Osteocyte (in vitro differentiated cells): ENCODE measurements around the gene KRTAP1-1. TPM values are rescaled to one million over a fixed set of nuclear protein-coding genes. Genes with fewer than 3 reads are reported as not detected.
"Not testable (repeated sequence)": the region's sequence is repeated elsewhere in the genome, so short reads cannot be mapped to it uniquely, and the experiment has no call there.

Source experiments
- DNase-seq: peaks from one replicate; pipeline ENCODE4 v3.0.0; 2021; ENCODE audit warnings: mixed read lengths; ENCODE audit not compliant: unreplicated experiment; ENCODE audit errors: extremely low spot score
- H3K27ac Mint-ChIP-seq: one replicate; pipeline ENCODE4 v1.8.0; 2021; ENCODE audit warnings: mild to moderate bottlenecking, mixed read lengths; ENCODE audit not compliant: unreplicated experiment
- H3K27me3 Mint-ChIP-seq: one replicate; pipeline ENCODE4 v1.8.0; 2021; ENCODE audit warnings: mixed read lengths; ENCODE audit not compliant: unreplicated experiment
- H3K36me3 Mint-ChIP-seq: one replicate; pipeline ENCODE4 v1.8.0; 2021; ENCODE audit warnings: mixed read lengths; ENCODE audit not compliant: unreplicated experiment
- H3K4me1 Mint-ChIP-seq: one replicate; pipeline ENCODE4 v1.8.0; 2021; ENCODE audit warnings: mixed read lengths; ENCODE audit not compliant: unreplicated experiment
- H3K4me3 Mint-ChIP-seq: one replicate; pipeline ENCODE4 v1.8.0; 2021; ENCODE audit warnings: mild to moderate bottlenecking, moderate library complexity, mixed read lengths; ENCODE audit not compliant: unreplicated experiment
- H3K9me3 Mint-ChIP-seq: one replicate; pipeline ENCODE4 v1.8.0; 2021; ENCODE audit warnings: mixed read lengths; ENCODE audit not compliant: unreplicated experiment
- long read RNA-seq: library from polyadenylated mRNA; unstranded; transcript quantifications from one replicate; pipeline ENCODE4 v2.0.0, GENCODE V29; 2021
- total RNA-seq: library from RNA; stranded (reverse); gene quantifications from 2 replicates; pipeline ENCODE4 v1.2.1, GENCODE V29; 2021
- TF ChIP-seq, protein P1 (sequence below): fragments of 200-600 bp; sonication (generic); IDR thresholded peaks from 2 replicates; pipeline ENCODE4 v1.5.0; 2021; ENCODE audit warnings: antibody characterized with exemption, mild to moderate bottlenecking, moderate library complexity

Gene KRTAP1-1, protein sequence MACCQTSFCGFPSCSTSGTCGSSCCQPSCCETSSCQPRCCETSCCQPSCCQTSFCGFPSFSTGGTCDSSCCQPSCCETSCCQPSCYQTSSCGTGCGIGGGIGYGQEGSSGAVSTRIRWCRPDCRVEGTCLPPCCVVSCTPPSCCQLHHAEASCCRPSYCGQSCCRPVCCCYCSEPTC
- total RNA-seq, result not detected in 2 replicates
- long read RNA-seq, result 0 reads

DNA sequence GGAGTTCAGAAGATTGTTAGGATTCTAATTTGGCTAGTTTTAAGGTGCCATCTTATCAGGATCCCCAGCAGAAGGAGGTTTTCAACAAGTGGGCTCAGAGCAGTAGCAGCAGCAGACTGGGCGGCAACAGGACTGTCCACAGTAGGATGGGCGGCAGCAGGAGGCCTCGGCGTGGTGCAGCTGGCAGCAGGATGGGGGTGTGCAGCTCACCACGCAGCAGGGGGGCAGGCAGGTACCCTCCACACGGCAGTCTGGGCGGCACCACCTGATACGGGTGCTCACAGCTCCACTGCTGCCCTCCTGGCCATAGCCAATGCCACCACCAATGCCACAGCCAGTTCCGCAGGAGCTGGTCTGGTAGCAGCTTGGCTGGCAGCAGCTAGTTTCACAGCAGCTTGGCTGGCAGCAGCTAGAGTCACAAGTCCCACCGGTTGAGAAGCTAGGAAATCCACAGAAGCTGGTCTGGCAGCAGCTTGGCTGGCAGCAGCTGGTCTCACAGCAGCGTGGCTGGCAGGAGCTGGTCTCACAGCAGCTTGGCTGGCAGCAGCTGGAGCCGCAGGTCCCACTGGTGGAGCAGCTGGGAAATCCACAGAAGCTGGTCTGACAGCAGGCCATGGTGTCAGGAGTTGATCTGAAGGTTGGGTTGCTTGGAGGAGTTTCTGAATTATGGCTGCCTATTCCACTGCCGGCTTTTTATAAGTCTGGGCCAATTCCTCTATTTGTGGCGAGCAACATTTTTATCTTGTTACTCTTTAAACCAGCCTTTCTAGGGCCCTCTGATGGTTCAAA, at the start of gene KRTAP1-1:
TSS of gene KRTAP1-1 (minus strand) at position 668 of the 789 bp plus-strand sequence. CDS start at position 615, 53 bp downstream.
- H3K4me1 Mint-ChIP-seq, H3K27me3 Mint-ChIP-seq, DNase-seq, H3K36me3 Mint-ChIP-seq, H3K4me3 Mint-ChIP-seq, H3K27ac Mint-ChIP-seq: not testable (repeated sequence)
- H3K9me3 Mint-ChIP-seq, result peaks cover 18% of the 10 kb centered on the region

DNA sequence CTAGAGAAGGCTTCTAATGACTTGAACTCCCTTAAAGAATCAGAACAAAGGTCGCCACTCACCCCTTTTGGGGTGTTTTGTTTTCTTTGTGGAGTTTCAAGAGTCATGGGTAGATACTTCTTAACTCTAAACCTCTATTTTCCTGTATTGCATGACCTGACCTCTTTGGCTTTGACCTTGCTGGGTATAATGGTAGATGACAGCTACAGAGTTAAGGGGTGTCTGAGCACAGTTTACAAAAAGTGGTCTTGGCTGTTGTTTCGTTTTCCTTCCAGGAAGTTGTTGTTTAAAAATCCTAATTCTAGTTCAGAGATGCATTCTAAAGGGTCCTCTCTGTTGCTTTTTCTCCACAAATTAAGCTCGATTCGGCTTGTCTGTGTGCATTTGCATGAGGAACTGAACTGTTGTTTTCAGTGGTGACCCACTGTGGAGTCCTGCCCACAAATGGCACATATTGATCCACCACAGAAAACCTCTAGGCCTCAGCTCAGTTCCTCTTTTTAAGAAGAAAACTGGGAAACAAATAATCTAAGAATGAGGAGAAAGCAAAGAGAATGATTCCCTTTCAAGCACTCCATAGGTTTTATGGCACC, 47.6 kb upstream of the KRTAP1-1 start:
- H3K36me3 Mint-ChIP-seq, H3K27me3 Mint-ChIP-seq, H3K4me3 Mint-ChIP-seq, H3K9me3 Mint-ChIP-seq, DNase-seq, H3K4me1 Mint-ChIP-seq, H3K27ac Mint-ChIP-seq: not testable (repeated sequence)

DNA sequence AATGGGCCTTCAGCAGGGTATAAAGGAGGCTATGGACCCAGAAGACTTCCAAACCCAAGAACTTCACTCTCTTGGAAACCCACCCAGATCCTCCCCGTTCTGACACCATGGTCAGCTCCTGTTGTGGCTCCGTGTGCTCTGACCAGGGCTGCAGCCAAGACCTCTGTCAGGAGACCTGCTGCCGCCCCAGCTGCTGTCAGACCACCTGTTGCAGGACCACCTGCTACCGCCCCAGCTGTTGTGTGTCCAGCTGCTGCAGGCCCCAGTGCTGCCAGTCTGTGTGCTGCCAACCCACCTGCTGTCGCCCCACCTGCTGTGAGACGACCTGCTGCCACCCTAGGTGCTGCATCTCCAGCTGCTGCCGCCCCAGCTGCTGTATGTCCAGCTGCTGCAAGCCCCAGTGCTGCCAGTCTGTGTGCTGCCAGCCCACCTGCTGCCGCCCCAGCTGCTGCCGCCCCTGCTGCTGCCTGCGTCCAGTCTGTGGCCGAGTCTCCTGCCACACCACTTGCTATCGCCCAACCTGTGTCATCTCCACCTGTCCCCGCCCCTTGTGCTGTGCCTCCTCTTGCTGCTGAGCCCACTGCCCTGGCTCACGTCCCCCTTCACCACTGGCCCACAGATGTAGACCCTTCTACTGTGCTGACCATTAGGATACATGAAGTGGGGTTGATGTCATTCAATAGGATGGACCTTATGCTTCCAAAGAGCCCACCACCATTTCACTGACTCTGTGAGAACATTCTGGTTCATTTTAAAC, 43.0 kb upstream of the KRTAP1-1 start, which contains the start of gene KRTAP4-7:
TSS of gene KRTAP4-7 (plus strand) at position 51 of the 757 bp plus-strand sequence. CDS start at position 108, 57 bp downstream.
- H3K27ac Mint-ChIP-seq, result peak within 1 kb of the TSS; percentile 53
- not testable (repeated sequence) for DNase-seq, H3K4me3 Mint-ChIP-seq, H3K27me3 Mint-ChIP-seq, H3K36me3 Mint-ChIP-seq, H3K9me3 Mint-ChIP-seq
- H3K4me1 Mint-ChIP-seq, result peaks cover 23% of the 10 kb centered on the region

DNA sequence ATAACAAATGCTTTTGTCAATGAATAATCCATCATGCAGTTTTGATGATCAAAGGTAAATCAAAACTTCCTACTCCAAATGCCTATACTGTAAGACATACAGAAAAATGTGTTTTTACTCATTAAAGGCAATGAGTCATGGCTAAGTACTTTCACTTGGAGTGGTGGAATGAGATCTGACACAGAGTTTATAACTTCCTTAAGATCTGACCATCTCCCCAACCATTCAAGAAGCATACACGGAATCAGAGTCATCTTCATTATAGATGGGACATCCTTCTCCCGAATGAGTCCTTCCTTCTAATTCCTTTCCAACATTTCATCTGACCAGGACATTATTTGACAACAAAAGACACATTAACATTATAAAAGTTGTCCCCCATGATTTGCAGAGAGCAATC, 42.2 kb upstream of the KRTAP1-1 start:
- H3K27me3 Mint-ChIP-seq, H3K27ac Mint-ChIP-seq: not testable (repeated sequence)

DNA sequence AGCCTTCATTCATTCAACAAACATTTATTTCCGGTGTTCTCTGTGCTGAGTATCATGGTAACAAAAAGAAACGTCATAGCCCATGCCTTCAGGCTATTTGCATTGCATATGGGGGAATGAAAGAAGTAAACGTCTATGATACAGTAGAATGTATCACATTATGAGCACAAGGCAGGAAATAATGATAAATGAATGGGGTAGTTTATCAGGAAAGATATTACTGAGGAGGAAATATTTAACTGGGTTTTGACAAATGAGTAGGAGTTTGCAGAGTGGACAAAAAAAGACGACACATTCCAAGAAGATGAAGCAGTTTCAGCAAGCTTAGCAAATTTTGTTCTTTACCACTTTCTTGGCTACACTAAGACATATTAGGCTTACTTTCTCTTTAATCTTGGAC, 41.4 kb upstream of the KRTAP1-1 start:
- peaks cover 23% of the 10 kb centered on the region for H3K4me1 Mint-ChIP-seq
- DNase-seq, result no peak
- TF ChIP-seq, protein P1, sequence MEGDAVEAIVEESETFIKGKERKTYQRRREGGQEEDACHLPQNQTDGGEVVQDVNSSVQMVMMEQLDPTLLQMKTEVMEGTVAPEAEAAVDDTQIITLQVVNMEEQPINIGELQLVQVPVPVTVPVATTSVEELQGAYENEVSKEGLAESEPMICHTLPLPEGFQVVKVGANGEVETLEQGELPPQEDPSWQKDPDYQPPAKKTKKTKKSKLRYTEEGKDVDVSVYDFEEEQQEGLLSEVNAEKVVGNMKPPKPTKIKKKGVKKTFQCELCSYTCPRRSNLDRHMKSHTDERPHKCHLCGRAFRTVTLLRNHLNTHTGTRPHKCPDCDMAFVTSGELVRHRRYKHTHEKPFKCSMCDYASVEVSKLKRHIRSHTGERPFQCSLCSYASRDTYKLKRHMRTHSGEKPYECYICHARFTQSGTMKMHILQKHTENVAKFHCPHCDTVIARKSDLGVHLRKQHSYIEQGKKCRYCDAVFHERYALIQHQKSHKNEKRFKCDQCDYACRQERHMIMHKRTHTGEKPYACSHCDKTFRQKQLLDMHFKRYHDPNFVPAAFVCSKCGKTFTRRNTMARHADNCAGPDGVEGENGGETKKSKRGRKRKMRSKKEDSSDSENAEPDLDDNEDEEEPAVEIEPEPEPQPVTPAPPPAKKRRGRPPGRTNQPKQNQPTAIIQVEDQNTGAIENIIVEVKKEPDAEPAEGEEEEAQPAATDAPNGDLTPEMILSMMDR, result no peak
- no peak overlapping the region for H3K4me3 Mint-ChIP-seq
- H3K9me3 Mint-ChIP-seq, result no peaks in the 10 kb centered on the region
- H3K27me3 Mint-ChIP-seq, result no peaks in the 10 kb centered on the region
- peak overlapping the region; percentile 53 for H3K27ac Mint-ChIP-seq
- H3K36me3 Mint-ChIP-seq, result no peaks in the 10 kb centered on the region

More for the DNA sequence above, 42.2 kb upstream of the KRTAP1-1 start:
- not testable (repeated sequence) for H3K4me3 Mint-ChIP-seq, DNase-seq, H3K36me3 Mint-ChIP-seq, H3K9me3 Mint-ChIP-seq
- H3K4me1 Mint-ChIP-seq, result peaks cover 23% of the 10 kb centered on the region

DNA sequence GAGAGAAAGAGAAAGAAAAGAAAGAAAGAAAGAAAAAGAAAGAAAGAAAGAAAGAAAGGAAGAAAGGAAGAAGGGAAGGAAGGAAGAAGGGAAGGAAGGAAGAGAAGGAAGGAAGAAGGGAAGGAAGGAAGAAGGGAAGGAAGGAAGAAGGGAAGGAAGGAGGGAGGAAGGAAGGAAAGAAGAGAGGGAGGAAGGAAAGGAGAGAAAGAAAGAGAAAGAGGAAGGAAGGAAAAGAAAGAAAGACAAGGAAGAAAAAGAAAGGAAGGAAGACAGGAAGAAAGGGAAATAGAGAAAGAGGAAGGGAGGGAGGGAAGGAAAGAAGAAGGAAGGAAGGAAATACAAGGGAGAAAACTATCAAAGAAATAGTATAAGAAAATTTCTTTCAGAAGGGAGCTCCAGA, 35.5 kb upstream of the KRTAP1-1 start:
- Mint-ChIP-seq H3K27me3 (no peaks in the 10 kb centered on the region), H3K9me3 (peaks cover 3% of the 10 kb centered on the region), H3K36me3 (no peaks in the 10 kb centered on the region), H3K4me1 (no peaks in the 10 kb centered on the region), H3K4me3 (no peak overlapping the region), H3K27ac (no peak overlapping the region)
- TF ChIP-seq, protein P1, result no peak
- DNase-seq, result no peak
